A549 (cell line): ENCODE results near the gene DCP1A. TPM values are rescaled to one million over a fixed set of nuclear protein-coding genes. Genes with fewer than 3 reads are reported as not detected.

Experiments
- ATAC-seq, 2 experiments: fragments of 200-7000 bp in 1 of 2; fragments of >200 bp in 1 of 2; cut with Nextera tagmentation in 1 of 2; cut with Tn5 transposase in 1 of 2; 3 replicates each; pipeline versions ENCODE4 v1.8.0 to v1.9.1; 2018 to 2020; ENCODE audit warnings: mild to moderate bottlenecking in 1 of 2, moderate library complexity in 1 of 2
- CTCF ChIA-PET: fragments of 300-600 bp; sonication (Branson Sonifier 250); formaldehyde crosslinking; extraction: SDS; loops from one replicate; lab custom pipeline; 2021; ENCODE audit warnings: antibody characterized with exemption, inconsistent platforms; lab: Yijun Ruan, JAX
- POLR2A ChIA-PET: fragments of 350-600 bp; formaldehyde crosslinking; extraction: SDS; loops from one replicate; lab custom pipeline; 2021; ENCODE audit warnings: antibody characterized with exemption, inconsistent platforms; lab: Yijun Ruan, JAX
- DNase-seq, 2 experiments: peaks; one replicate each; pipeline versions ENCODE4 v3.0.0 to v3.0.0-alpha.2; 2011 to 2016; ENCODE audit warnings: low read depth in 1 of 2, low spot score in 1 of 2
- FAIRE-seq: peaks from 2 replicates; lab custom pipeline; 2011; peaks lifted over from hg19 to GRCh38; lab: Jason Lieb, UNC
- H3K27ac ChIP-seq, 2 experiments: fragments of >200 bp; sonication (Bioruptor Twin); formaldehyde crosslinking; 3 replicates each; pipeline ENCODE4 v1.5.1; 2016 to 2017
- H3K4me1 ChIP-seq: fragments of >200 bp; sonication (Bioruptor Twin); formaldehyde crosslinking; 3 replicates; pipeline ENCODE4 v1.6.1; 2016
- H3K4me2 ChIP-seq: fragments of >200 bp; sonication (Bioruptor Twin); formaldehyde crosslinking; 3 replicates; pipeline ENCODE4 v1.6.1; 2016
- H3K4me3 ChIP-seq: fragments of >200 bp; sonication (Bioruptor Twin); formaldehyde crosslinking; 3 replicates; pipeline ENCODE4 v1.5.1; 2016
- H3K9me3 ChIP-seq: fragments of >200 bp; sonication (Bioruptor Twin); formaldehyde crosslinking; 3 replicates; pipeline ENCODE4 v1.6.1; 2016
- BHLHE40 ChIP-seq: IDR thresholded peaks from 2 replicates; pipeline ENCODE4 v1.6.1; 2012; ENCODE audit warnings: low read depth, low read length, inconsistent platforms
- CBX8 ChIP-seq: fragments of 200-600 bp; sonication (generic); IDR thresholded peaks from 2 replicates; pipeline ENCODE4 v1.6.1; 2016
- CHD2 ChIP-seq: fragments of 150-350 bp; IDR thresholded peaks from 2 replicates; pipeline ENCODE4 v1.6.1; 2014; ENCODE audit warnings: low read length; ENCODE audit not compliant: partially characterized antibody
- EHMT2 ChIP-seq: fragments of 200-600 bp; sonication (generic); IDR thresholded peaks from 2 replicates; pipeline ENCODE4 v1.6.1; 2016; ENCODE audit warnings: antibody characterized with exemption, low read depth, mild to moderate bottlenecking, moderate library complexity
- EP300 ChIP-seq, 2 experiments: fragments of >200 bp; sonication (Bioruptor Twin); formaldehyde crosslinking; IDR thresholded peaks; 2 replicates in 1 of 2; 3 replicates in 1 of 2; pipeline ENCODE4 v1.6.1; 2016 to 2017
- FOSL2 ChIP-seq, 2 experiments: fragments of 450-650 bp in 1 of 2; fragments of >200 bp in 1 of 2; sonication (Bioruptor Twin) in 1 of 2; formaldehyde crosslinking; IDR thresholded peaks; 2 replicates each; pipeline versions ENCODE4 v1.5.0 to v1.6.1; 2016 to 2020; ENCODE audit warnings: mild to moderate bottlenecking in 1 of 2, moderate library complexity in 1 of 2
- FOXS1 ChIP-seq: fragments of 250-450 bp; sonication (Bioruptor Pico); IDR thresholded peaks from 2 replicates; pipeline ENCODE4 v1.5.0; 2020; ENCODE audit warnings: mild to moderate bottlenecking, moderate library complexity
- GATA3 ChIP-seq: IDR thresholded peaks from 2 replicates; pipeline ENCODE4 v1.6.1; 2012; ENCODE audit warnings: borderline replicate concordance
- HDAC2 ChIP-seq: fragments of 200-600 bp; sonication (generic); IDR thresholded peaks from 2 replicates; pipeline ENCODE4 v1.6.1; 2016
- HEYL ChIP-seq: fragments of 250-450 bp; sonication (Bioruptor Pico); IDR thresholded peaks from 2 replicates; pipeline ENCODE4 v1.8.0; 2021; ENCODE audit warnings: mild to moderate bottlenecking, moderate library complexity
- JUN ChIP-seq, 2 experiments: fragments of >200 bp; sonication (Bioruptor Twin); formaldehyde crosslinking; IDR thresholded peaks; 2 replicates in 1 of 2; 3 replicates in 1 of 2; pipeline ENCODE4 v1.6.1; 2016 to 2017
- JUNB ChIP-seq: fragments of >200 bp; sonication (Bioruptor Twin); formaldehyde crosslinking; IDR thresholded peaks from 2 replicates; pipeline ENCODE4 v1.6.1; 2016
- KDM5A ChIP-seq: fragments of 200-600 bp; sonication (generic); IDR thresholded peaks from 2 replicates; pipeline ENCODE4 v1.6.1; 2016; ENCODE audit warnings: antibody characterized with exemption, mild to moderate bottlenecking
- MYC ChIP-seq: IDR thresholded peaks from 2 replicates; pipeline ENCODE4 v1.6.1; 2012; ENCODE audit warnings: mild to moderate bottlenecking, inconsistent platforms, low read length, improper control_type of control experiment, borderline replicate concordance
- NFE2L2 ChIP-seq: fragments of 150-350 bp; conservative IDR thresholded peaks from 2 replicates; pipeline ENCODE4 v1.6.1; 2014; ENCODE audit warnings: low read length
- NR3C1 ChIP-seq: fragments of >200 bp; sonication (Bioruptor Twin); formaldehyde crosslinking; IDR thresholded peaks from 3 replicates; pipeline ENCODE4 v1.6.1; 2017
- POLR2A ChIP-seq: IDR thresholded peaks from 2 replicates; pipeline ENCODE4 v1.6.1; 2012; ENCODE audit warnings: mild to moderate bottlenecking, low read length
- POLR2AphosphoS2 ChIP-seq: conservative IDR thresholded peaks from 2 replicates; pipeline ENCODE4 v1.6.1; 2012; ENCODE audit warnings: low read length, improper control_type of control experiment, inconsistent platforms
- RFX5 ChIP-seq: fragments of 450-650 bp; IDR thresholded peaks from 2 replicates; pipeline ENCODE4 v1.7.1; 2014; ENCODE audit warnings: antibody characterized with exemption, mild to moderate bottlenecking, moderate library complexity
- RNF2 ChIP-seq: fragments of 200-600 bp; sonication (generic); IDR thresholded peaks from 2 replicates; pipeline ENCODE4 v1.6.1; 2016; ENCODE audit warnings: low read depth, mild to moderate bottlenecking, antibody characterized with exemption, moderate library complexity, borderline replicate concordance
- SREBF2 ChIP-seq: fragments of 450-650 bp; IDR thresholded peaks from 2 replicates; pipeline ENCODE4 v1.6.1; 2014; ENCODE audit warnings: mild to moderate bottlenecking, moderate library complexity
- TP53 ChIP-seq: fragments of 250-450 bp; sonication (Bioruptor Pico); IDR thresholded peaks from 2 replicates; pipeline ENCODE4 v1.5.0; 2021; ENCODE audit warnings: mild to moderate bottlenecking, moderate library complexity
- ZC3H11A ChIP-seq: fragments of 450-650 bp; IDR thresholded peaks from 2 replicates; pipeline ENCODE4 v1.6.1; 2014; ENCODE audit warnings: antibody characterized with exemption, mild to moderate bottlenecking
- ZFP36 ChIP-seq: fragments of 450-650 bp; IDR thresholded peaks from 2 replicates; pipeline ENCODE4 v1.6.1; 2014; ENCODE audit warnings: borderline replicate concordance; ENCODE audit not compliant: partially characterized antibody
- WGBS: methylation state at CpG from one replicate; pipeline ENCODE4 v1.1.6; 2017; ENCODE audit errors: missing lambda C conversion rate; 5-methylcytosine and 5-hydroxymethylcytosine counted together
- polyA plus RNA-seq, 4 experiments: library from polyadenylated mRNA; depleted of rRNA in 3 of 4; stranded (reverse); fragments of >200 nt; fragmentation: RNase III in 1 of 4; extraction: RNeasy Plus Mini Kit Qiagen cat#74134 plus additional on column Dnase treatment in 1 of 4; gene quantifications; 2 replicates in 3 of 4; 3 replicates in 1 of 4; pipeline ENCODE4 v1.2.3, GENCODE V29; 2011 to 2017
- TF ChIP-seq, protein P1 (sequence below): fragments of 200-600 bp; sonication (generic); IDR thresholded peaks from 2 replicates; pipeline ENCODE4 v1.6.1; 2016; ENCODE audit warnings: antibody characterized with exemption, mild to moderate bottlenecking, moderate library complexity
- TF ChIP-seq, protein P2 (sequence below): IDR thresholded peaks from 2 replicates; pipeline ENCODE4 v1.6.1; 2012
- TF ChIP-seq, protein P3 (sequence below): fragments of 250-450 bp; sonication (Bioruptor Pico); IDR thresholded peaks from 2 replicates; pipeline ENCODE4 v1.5.0; 2020; ENCODE audit warnings: low read depth, mild to moderate bottlenecking, moderate library complexity
- TF ChIP-seq, protein P4 (sequence below): fragments of 450-650 bp; IDR thresholded peaks from 2 replicates; pipeline ENCODE4 v1.6.1; 2014; ENCODE audit warnings: antibody characterized with exemption
- TF ChIP-seq, protein P5 (sequence below): IDR thresholded peaks from 2 replicates; pipeline ENCODE4 v1.6.1; 2012; ENCODE audit warnings: low read depth, borderline replicate concordance
- TF ChIP-seq, protein P6 (sequence below): fragments of >200 bp; sonication (Bioruptor Twin); formaldehyde crosslinking; IDR thresholded peaks from 3 replicates; pipeline ENCODE4 v1.5.1; 2016

Gene DCP1A
- polyA plus RNA-seq, 2 of the 4 experiments (the other 2 are of a cell fraction), result 7.3 to 27.4 TPM

DNA sequence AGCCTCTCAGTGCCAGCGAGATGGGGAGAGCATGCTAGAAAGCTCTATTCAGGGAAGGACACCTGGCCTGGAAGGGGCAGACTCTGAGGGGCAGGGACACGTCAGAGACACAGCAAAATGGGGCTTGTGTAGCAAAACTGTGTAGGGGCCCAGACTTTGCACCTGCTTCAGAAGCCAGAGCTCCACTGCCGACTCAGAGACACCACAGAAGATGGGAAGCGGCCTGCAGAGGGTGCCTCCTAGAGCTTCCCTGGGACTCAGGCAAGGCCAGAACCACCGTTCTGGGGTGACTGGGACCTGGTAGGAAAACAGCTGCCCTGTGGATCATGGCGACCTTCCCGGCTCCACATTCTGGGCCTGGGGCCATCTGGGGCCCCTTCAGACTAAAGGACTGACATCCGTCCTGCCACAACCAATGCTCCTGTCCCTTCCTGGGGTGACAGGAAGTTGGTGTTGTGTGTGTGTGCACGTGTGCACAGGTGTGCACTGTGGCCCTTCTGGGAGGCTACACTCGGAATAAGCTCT is 74.1 kb downstream of the DCP1A start (continued):
- TF ChIP-seq, protein P1, sequence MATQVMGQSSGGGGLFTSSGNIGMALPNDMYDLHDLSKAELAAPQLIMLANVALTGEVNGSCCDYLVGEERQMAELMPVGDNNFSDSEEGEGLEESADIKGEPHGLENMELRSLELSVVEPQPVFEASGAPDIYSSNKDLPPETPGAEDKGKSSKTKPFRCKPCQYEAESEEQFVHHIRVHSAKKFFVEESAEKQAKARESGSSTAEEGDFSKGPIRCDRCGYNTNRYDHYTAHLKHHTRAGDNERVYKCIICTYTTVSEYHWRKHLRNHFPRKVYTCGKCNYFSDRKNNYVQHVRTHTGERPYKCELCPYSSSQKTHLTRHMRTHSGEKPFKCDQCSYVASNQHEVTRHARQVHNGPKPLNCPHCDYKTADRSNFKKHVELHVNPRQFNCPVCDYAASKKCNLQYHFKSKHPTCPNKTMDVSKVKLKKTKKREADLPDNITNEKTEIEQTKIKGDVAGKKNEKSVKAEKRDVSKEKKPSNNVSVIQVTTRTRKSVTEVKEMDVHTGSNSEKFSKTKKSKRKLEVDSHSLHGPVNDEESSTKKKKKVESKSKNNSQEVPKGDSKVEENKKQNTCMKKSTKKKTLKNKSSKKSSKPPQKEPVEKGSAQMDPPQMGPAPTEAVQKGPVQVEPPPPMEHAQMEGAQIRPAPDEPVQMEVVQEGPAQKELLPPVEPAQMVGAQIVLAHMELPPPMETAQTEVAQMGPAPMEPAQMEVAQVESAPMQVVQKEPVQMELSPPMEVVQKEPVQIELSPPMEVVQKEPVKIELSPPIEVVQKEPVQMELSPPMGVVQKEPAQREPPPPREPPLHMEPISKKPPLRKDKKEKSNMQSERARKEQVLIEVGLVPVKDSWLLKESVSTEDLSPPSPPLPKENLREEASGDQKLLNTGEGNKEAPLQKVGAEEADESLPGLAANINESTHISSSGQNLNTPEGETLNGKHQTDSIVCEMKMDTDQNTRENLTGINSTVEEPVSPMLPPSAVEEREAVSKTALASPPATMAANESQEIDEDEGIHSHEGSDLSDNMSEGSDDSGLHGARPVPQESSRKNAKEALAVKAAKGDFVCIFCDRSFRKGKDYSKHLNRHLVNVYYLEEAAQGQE, result no peak
- TF ChIP-seq HDAC2 (no peak), POLR2AphosphoS2 (no peak)
- TF ChIP-seq, protein P2, sequence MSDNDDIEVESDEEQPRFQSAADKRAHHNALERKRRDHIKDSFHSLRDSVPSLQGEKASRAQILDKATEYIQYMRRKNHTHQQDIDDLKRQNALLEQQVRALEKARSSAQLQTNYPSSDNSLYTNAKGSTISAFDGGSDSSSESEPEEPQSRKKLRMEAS, result no peak

DNA sequence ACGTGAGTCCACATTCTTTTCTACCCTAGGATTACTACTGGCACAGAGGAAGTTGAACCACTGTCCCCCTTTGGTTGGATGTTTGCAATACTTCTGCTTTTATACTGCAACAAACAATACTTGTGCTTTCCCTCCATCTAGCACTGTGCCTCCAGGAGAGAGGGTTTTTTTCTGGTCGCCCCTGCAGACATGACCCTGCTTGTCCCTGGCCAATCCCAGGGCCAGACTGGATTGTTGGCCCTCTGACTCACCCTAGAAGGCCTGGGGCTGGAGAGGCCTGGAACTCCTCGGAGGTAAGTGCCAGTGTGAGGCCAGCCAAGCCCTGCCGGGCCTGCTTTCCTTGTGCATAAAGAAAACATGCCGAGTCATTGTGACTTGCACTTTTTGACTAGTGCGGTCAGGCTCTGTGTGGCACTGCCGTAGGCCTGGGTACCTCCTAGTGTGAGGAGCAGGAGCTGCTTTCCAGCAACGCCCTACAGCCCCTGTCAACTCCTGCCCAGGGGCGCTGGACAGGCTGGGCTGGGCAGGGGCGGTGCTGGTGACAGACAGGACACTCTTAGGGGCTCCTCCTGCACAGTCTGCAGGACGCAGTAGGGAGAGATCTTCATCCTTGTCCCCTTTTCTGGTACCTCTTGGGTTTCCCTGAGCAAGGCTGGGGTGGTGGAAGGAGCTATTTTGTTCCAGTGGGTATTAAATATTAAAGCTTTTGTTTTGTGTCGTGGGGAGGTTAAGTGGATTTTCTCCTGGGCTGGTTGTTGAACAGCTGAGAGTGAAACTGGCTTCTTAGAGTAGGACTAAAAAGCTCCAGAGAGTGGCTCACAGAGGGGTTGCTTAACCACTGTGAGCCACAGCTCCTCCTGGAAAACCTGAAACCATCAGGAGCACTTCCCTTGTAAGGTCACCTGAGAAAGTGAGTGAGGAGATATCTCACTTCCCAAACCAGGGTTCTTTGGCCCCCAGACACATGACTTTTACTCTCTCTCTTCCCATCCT is 77.2 kb downstream of the DCP1A start:
- Histone ChIP-seq H3K9me3 (no peaks in the 10 kb centered on the region), H3K4me1 (peaks cover 61% of the 10 kb centered on the region), H3K27ac (peak overlapping the region; percentile 99 to 100), H3K4me3 (peak overlapping the region; percentile 25; the same call in 1 of the 3 replicates), H3K4me2 (peak overlapping the region; percentile 78)
- peak; percentile 97 to 99 for ATAC-seq
- ChIA-PET CTCF (interaction anchor here (0.8 to 1.8 kb wide), 7 partner anchors 11 to 39 kb away, joined by 3 to 6 read pairs (median 3); partner anchors contain the start of gene TKT), POLR2A (interaction anchor here (1.1 to 2.3 kb wide), 5 partner anchors 15 to 77 kb away, joined by 4 to 22 read pairs (median 8); partner anchors contain the start of genes DCP1A and TKT)
- DNase-seq, result peak; percentile 91 to 100
- FAIRE-seq, result peak; percentile 97
- WGBS, result 0% methylated on average over 5 of the region's 12 CpGs
- no peak for TF ChIP-seq CBX8
- no peak for TF ChIP-seq TP53 (CRISPR knock-in tag)
- TF ChIP-seq CHD2, result no peak
- peak; percentile 6 to 84; a peak in 4 of 5 replicates for TF ChIP-seq JUN (IDR thresholded peaks at IDR 0.05)
- no peak for TF ChIP-seq ZFP36
- TF ChIP-seq MYC, result no peak
- no peak for TF ChIP-seq BHLHE40
- 0 out of 2 replicates have a peak, but pooled peaks have one; percentile 38 for TF ChIP-seq RFX5
- TF ChIP-seq, protein P3, sequence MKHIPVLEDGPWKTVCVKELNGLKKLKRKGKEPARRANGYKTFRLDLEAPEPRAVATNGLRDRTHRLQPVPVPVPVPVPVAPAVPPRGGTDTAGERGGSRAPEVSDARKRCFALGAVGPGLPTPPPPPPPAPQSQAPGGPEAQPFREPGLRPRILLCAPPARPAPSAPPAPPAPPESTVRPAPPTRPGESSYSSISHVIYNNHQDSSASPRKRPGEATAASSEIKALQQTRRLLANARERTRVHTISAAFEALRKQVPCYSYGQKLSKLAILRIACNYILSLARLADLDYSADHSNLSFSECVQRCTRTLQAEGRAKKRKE (CRISPR knock-in tag), result peak; percentile 67
- TF ChIP-seq, protein P4, sequence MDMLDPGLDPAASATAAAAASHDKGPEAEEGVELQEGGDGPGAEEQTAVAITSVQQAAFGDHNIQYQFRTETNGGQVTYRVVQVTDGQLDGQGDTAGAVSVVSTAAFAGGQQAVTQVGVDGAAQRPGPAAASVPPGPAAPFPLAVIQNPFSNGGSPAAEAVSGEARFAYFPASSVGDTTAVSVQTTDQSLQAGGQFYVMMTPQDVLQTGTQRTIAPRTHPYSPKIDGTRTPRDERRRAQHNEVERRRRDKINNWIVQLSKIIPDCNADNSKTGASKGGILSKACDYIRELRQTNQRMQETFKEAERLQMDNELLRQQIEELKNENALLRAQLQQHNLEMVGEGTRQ, result no peak
- TF ChIP-seq EP300 (IDR thresholded peaks at IDR 0.05), result peak; percentile 87 to 92; a peak in 4 of 5 replicates
- TF ChIP-seq NFE2L2, result peak; percentile 100
- 0 out of 2 replicates have a peak, but pooled peaks have one; percentile 17 for TF ChIP-seq HEYL (CRISPR knock-in tag)
- peak; percentile 81; the same call in 1 of the 2 replicates for TF ChIP-seq GATA3
- no peak for TF ChIP-seq FOXS1 (CRISPR knock-in tag)
- TF ChIP-seq EHMT2, result no peak
- no peak for TF ChIP-seq NR3C1
- peak; percentile 51 for TF ChIP-seq FOSL2 (IDR thresholded peaks at IDR 0.05)
- TF ChIP-seq FOSL2 (CRISPR knock-in tag; IDR thresholded peaks at IDR 0.05), result peak; percentile 95
- TF ChIP-seq, protein P5, sequence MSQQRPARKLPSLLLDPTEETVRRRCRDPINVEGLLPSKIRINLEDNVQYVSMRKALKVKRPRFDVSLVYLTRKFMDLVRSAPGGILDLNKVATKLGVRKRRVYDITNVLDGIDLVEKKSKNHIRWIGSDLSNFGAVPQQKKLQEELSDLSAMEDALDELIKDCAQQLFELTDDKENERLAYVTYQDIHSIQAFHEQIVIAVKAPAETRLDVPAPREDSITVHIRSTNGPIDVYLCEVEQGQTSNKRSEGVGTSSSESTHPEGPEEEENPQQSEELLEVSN, result peak; percentile 11; the same call in 1 of the 2 replicates
- TF ChIP-seq POLR2A, result 0 out of 2 replicates have a peak, but pooled peaks have one; percentile 10
- TF ChIP-seq RNF2, result no peak
- 0 out of 2 replicates have a peak, but pooled peaks have one; percentile 40 for TF ChIP-seq JUNB
- no peak for TF ChIP-seq ZC3H11A
- no peak for TF ChIP-seq KDM5A
- TF ChIP-seq SREBF2, result no peak
- TF ChIP-seq, protein P6, sequence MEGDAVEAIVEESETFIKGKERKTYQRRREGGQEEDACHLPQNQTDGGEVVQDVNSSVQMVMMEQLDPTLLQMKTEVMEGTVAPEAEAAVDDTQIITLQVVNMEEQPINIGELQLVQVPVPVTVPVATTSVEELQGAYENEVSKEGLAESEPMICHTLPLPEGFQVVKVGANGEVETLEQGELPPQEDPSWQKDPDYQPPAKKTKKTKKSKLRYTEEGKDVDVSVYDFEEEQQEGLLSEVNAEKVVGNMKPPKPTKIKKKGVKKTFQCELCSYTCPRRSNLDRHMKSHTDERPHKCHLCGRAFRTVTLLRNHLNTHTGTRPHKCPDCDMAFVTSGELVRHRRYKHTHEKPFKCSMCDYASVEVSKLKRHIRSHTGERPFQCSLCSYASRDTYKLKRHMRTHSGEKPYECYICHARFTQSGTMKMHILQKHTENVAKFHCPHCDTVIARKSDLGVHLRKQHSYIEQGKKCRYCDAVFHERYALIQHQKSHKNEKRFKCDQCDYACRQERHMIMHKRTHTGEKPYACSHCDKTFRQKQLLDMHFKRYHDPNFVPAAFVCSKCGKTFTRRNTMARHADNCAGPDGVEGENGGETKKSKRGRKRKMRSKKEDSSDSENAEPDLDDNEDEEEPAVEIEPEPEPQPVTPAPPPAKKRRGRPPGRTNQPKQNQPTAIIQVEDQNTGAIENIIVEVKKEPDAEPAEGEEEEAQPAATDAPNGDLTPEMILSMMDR, result no peak
